HepG2 (cell line): ENCODE measurements around the gene PRSS8. TPM values are rescaled to one million over a fixed set of nuclear protein-coding genes. Genes with fewer than 3 reads are reported as not detected.

Experiments
- ATAC-seq: fragments of 200-7000 bp; cut with Tn5 transposase; 3 replicates; pipeline ENCODE4 v1.9.1; 2020; ENCODE audit warnings: mild to moderate bottlenecking, moderate library complexity
- BruUV-seq: library from RNA; stranded (reverse); fragments of 400-500 nt; replicated peaks from 2 replicates; lab custom pipeline; 2021; lab: Mats Ljungman, UMichigan
- CTCF ChIA-PET: fragments of 300-600 bp; formaldehyde crosslinking; extraction: SDS; loops from one replicate; lab custom pipeline; 2021; ENCODE audit warnings: low total read pairs, inconsistent platforms, low intra/inter-chr PET ratio; lab: Yijun Ruan, JAX
- POLR2A ChIA-PET: fragments of 350-600 bp; sonication (Branson Sonifier 250); formaldehyde crosslinking; loops from one replicate; lab custom pipeline; 2020; ENCODE audit warnings: antibody characterized with exemption, inconsistent platforms; lab: Yijun Ruan, JAX
- DNase-seq: peaks from one replicate; pipeline ENCODE4 v3.0.0-alpha.2; 2015; ENCODE audit warnings: low spot score
- FAIRE-seq: peaks from 3 replicates; lab custom pipeline; 2011; peaks lifted over from hg19 to GRCh38; lab: Jason Lieb, UNC
- H2AFZ ChIP-seq: one replicate; pipeline ENCODE4 v1.6.1; 2011; ENCODE audit warnings: low read length, inconsistent platforms
- H3K27ac ChIP-seq: fragments of 300-600 bp; 3 replicates; pipeline ENCODE4 v1.8.0; 2011; ENCODE audit warnings: mixed run types, mild to moderate bottlenecking, mixed read lengths, low read length, inconsistent platforms; ENCODE audit not compliant: insufficient read depth; ENCODE audit errors: extremely low read length
- H3K27me3 ChIP-seq, 2 experiments: fragments of 200-600 bp in 1 of 2; 2 replicates in 1 of 2; 3 replicates in 1 of 2; pipeline versions ENCODE4 v1.6.0 to v1.8.0; 2011; ENCODE audit warnings: low read length in 2 of 2, mild to moderate bottlenecking in 2 of 2, moderate library complexity in 2 of 2, inconsistent platforms in 1 of 2; ENCODE audit not compliant: insufficient read depth in 2 of 2, control insufficient read depth in 1 of 2
- H3K36me3 ChIP-seq, 2 experiments: fragments of 200-600 bp in 1 of 2; replicated peaks in 1 of 2; 2 replicates in 1 of 2; 3 replicates in 1 of 2; pipeline versions ENCODE4 v1.5.1 to v1.8.0; 2011; ENCODE audit warnings: low read length in 2 of 2, inconsistent platforms in 1 of 2; ENCODE audit not compliant: insufficient read depth in 2 of 2, control insufficient read depth in 1 of 2
- H3K4me1 ChIP-seq: 2 replicates; pipeline ENCODE4 v1.5.1; 2012; ENCODE audit warnings: low read length, inconsistent platforms; ENCODE audit not compliant: insufficient read depth
- H3K4me2 ChIP-seq: 2 replicates; pipeline ENCODE4 v1.6.0; 2011; ENCODE audit warnings: low read depth, low read length, inconsistent platforms
- H3K4me3 ChIP-seq, 3 experiments: fragments of 200-600 bp in 1 of 3; sonication (generic), shearing (Covaris generic) in 1 of 3; replicated peaks in 1 of 3; 2 replicates each; pipeline ENCODE4 v1.5.1; 2011 to 2016; ENCODE audit warnings: low read length in 3 of 3, inconsistent platforms in 2 of 3, low read depth in 2 of 3, mild to moderate bottlenecking in 2 of 3, control low read depth in 1 of 3, mixed read lengths in 1 of 3; ENCODE audit not compliant: insufficient read depth in 1 of 3
- H3K79me2 ChIP-seq: one replicate; pipeline ENCODE4 v1.6.1; 2011; ENCODE audit warnings: low read length, inconsistent platforms; ENCODE audit not compliant: insufficient read depth
- H3K9ac ChIP-seq: 2 replicates; pipeline ENCODE4 v1.6.0; 2011; ENCODE audit warnings: mild to moderate bottlenecking, low read depth, low read length, inconsistent platforms; ENCODE audit not compliant: insufficient read depth
- H3K9me3 ChIP-seq: 2 replicates; pipeline ENCODE4 v1.5.1; 2012; ENCODE audit warnings: mild to moderate bottlenecking, low read length
- H4K20me1 ChIP-seq: 2 replicates; pipeline ENCODE4 v1.6.0; 2011; ENCODE audit warnings: inconsistent platforms, mild to moderate bottlenecking, low read length, moderate library complexity; ENCODE audit not compliant: insufficient read depth
- CCAR2 ChIP-seq: fragments of 200-400 bp; formaldehyde crosslinking; optimal IDR thresholded peaks from 2 replicates; pipeline ENCODE3; 2018; ENCODE audit warnings: low read depth, mild to moderate bottlenecking, low read length, moderate library complexity
- POLR2G ChIP-seq: fragments of 200-400 bp; formaldehyde crosslinking; IDR thresholded peaks from 2 replicates; pipeline ENCODE4 v1.6.1; 2018; ENCODE audit warnings: mild to moderate bottlenecking, low read depth, low read length, moderate library complexity
- RBM22 ChIP-seq: fragments of 200-400 bp; formaldehyde crosslinking; optimal IDR thresholded peaks from 2 replicates; pipeline ENCODE3; 2017; ENCODE audit warnings: mild to moderate bottlenecking, low read length, moderate library complexity
- SOX13 ChIP-seq, 3 experiments: fragments of 450-650 bp in 1 of 3; sonication (generic) in 1 of 3; formaldehyde crosslinking in 1 of 3; IDR thresholded peaks in 2 of 3; conservative IDR thresholded peaks in 1 of 3; 2 replicates each; pipeline versions ENCODE4 v1.5.0 to v1.6.1; 2016 to 2020; ENCODE audit warnings: antibody characterized with exemption in 1 of 3, mild to moderate bottlenecking in 1 of 3, missing compliant biosample characterization in 1 of 3, missing genetic modification reagents in 1 of 3, moderate library complexity in 1 of 3
- ZNF17 ChIP-seq: sonication (generic); formaldehyde crosslinking; IDR thresholded peaks from 2 replicates; pipeline ENCODE4 v1.5.0; 2020; ENCODE audit warnings: mild to moderate bottlenecking, missing genetic modification reagents
- WGBS: methylation state at CpG from one replicate; pipeline ENCODE4 v1.1.6; 2017; ENCODE audit warnings: low lambda C conversion rate; 5-methylcytosine and 5-hydroxymethylcytosine counted together
- in situ Hi-C: cut with HindIII; loops from 2 replicates; pipeline ENCODE4 v1.10.0; 2017; ENCODE audit warnings: low pct_unique_long_range_greater_than_20kb; ENCODE audit not compliant: extremely low pct_ligation_motif_present
- intact Hi-C: fragments of 100-400 bp; cut with micrococcal nuclease; formaldehyde crosslinking; loops from one replicate; pipeline ENCODE4 v1.10.0; 2022; ENCODE audit not compliant: unreplicated experiment
- polyA plus RNA-seq, 8 experiments: library from polyadenylated mRNA; depleted of rRNA in 3 of 8; stranded (reverse) in 7 of 8; unstranded in 1 of 8; fragments of >200 nt; fragmentation: Illumina TruSeq in 4 of 8; extraction: Trizol in 4 of 8; gene quantifications; 2 replicates each; pipeline versions ENCODE4 v1.2.1 to v1.2.3, GENCODE V29; 2011 to 2016; ENCODE audit warnings: low read depth in 4 of 8, missing spikeins in 1 of 8, mixed read lengths in 1 of 8; ENCODE audit not compliant: insufficient read depth in 1 of 8
- total RNA-seq, 5 experiments: library from RNA; depleted of rRNA; stranded (reverse); fragments of >200 nt; fragmentation: Illumina TruSeq; extraction: Trizol; gene quantifications; 2 replicates each; pipeline ENCODE4 v1.2.3, GENCODE V29; 2016; ENCODE audit warnings: low read depth in 1 of 5

The PRSS8 gene
- total and polyA plus RNA-seq, 2 of the 13 experiments (the other 11 are each of a cell fraction or from before 2014, with no cell fraction given): 2.6 to 7.2 TPM

GRCh38 chr16:31083556-31083955, 52.0 kb downstream of the PRSS8 start:
- WGBS: 92% methylated on average over 5 of the region's 5 CpGs
- FAIRE-seq (no peak), ATAC-seq (no peak), DNase-seq (no peak)
- no TSS peak for BruUV-seq
- H3K9ac ChIP-seq: no peak overlapping the region
- peaks cover 18 to 27% of the 10 kb centered on the region in 2 experiments for H3K36me3 ChIP-seq
- no peaks in the 10 kb centered on the region; the same call in 1 of the 2 replicates for H4K20me1 ChIP-seq
- intact Hi-C loops: no loop called here
- H3K9me3 ChIP-seq: no peaks in the 10 kb centered on the region
- no peak overlapping the region for H3K27ac ChIP-seq
- H2AFZ ChIP-seq: no peak overlapping the region
- H3K79me2 ChIP-seq: no peaks in the 10 kb centered on the region
- no peak overlapping the region for H3K4me3 ChIP-seq
- no peaks in the 10 kb centered on the region for H3K27me3 ChIP-seq
- ChIA-PET CTCF (no interaction called here), POLR2A (interaction anchor here (1.1 to 3.3 kb wide), 2 partner anchors 9 kb away, joined by 3 to 17 read pairs; partner anchors contain the start of genes ZNF646 and ZNF668)
- H3K4me1 ChIP-seq: no peaks in the 10 kb centered on the region
- TF ChIP-seq SOX13 (IDR thresholded peaks at IDR 0.05) (no peak), SOX13 (CRISPR knock-in tag; conservative IDR thresholded peaks at IDR 0.05 in 1 of 2, IDR thresholded peaks at IDR 0.05 in 1 of 2) (no peak), POLR2G (peak; percentile 43; the same call in 1 of the 2 replicates)
- in situ Hi-C loops: no loop called here
- no peak overlapping the region for H3K4me2 ChIP-seq

GRCh38 chr16:31083081-31083480, 52.4 kb downstream of the PRSS8 start:
- Histone ChIP-seq H3K79me2 (no peaks in the 10 kb centered on the region), H3K9me3 (no peaks in the 10 kb centered on the region), H3K9ac (no peak overlapping the region), H3K4me1 (no peaks in the 10 kb centered on the region), H3K27ac (no peak overlapping the region), H3K4me2 (no peak overlapping the region), H4K20me1 (no peaks in the 10 kb centered on the region; the same call in 1 of the 2 replicates), H2AFZ (no peak overlapping the region)
- no TSS peak for BruUV-seq
- CTCF ChIA-PET: no interaction called here
- ATAC-seq (no peak), FAIRE-seq (no peak), DNase-seq (no peak)
- in situ Hi-C loops: no loop called here
- POLR2A ChIA-PET: no interaction called here
- intact Hi-C loops: no loop called here
- TF ChIP-seq RBM22 (peak; percentile 22), ZNF17 (CRISPR knock-in tag) (no peak), CCAR2 (no peak)
- TF ChIP-seq, all 625 proteins: peak for 1
- Histone ChIP-seq H3K36me3 (peaks cover 20 to 31% of the 10 kb centered on the region in 2 experiments), H3K27me3 (no peaks in the 10 kb centered on the region), H3K4me3 (no peak overlapping the region)
- 93% methylated on average over 9 of the region's 9 CpGs for WGBS
